OCI-LY3 (cell line): ENCODE results near the gene MEAK7.

Experiments
- CTCF ChIP-seq: fragments of 200-600, 300-600 bp; sonication (generic); IDR thresholded peaks from 2 replicates; pipeline ENCODE4 v1.5.1; 2014; ENCODE audit warnings: antibody characterized with exemption, low read length, low read depth
- EZH2phosphoT487 ChIP-seq: fragments of 200-600 bp; shearing (Covaris generic); IDR thresholded peaks from 2 replicates; pipeline ENCODE4 v1.6.1; 2018; ENCODE audit warnings: antibody characterized with exemption, mixed run types, low read depth

GRCh38 chr16:84518804-84519341 lies 14.4 kb upstream of the MEAK7 start:
- TF ChIP-seq CTCF = no peak
- TF ChIP-seq EZH2phosphoT487 = no peak
